Erythroblast (primary cell): ENCODE results near the gene CUTC.

Source experiments
- GATA1 ChIP-seq: IDR thresholded peaks from 2 replicates; pipeline ENCODE4 v1.6.1; 2011; ENCODE audit warnings: low read depth, mild to moderate bottlenecking, control low read depth, low read length, moderate library complexity
- POLR2A ChIP-seq: IDR thresholded peaks from 2 replicates; pipeline ENCODE4 v1.6.1; 2011; ENCODE audit warnings: mild to moderate bottlenecking, low read length

DNA sequence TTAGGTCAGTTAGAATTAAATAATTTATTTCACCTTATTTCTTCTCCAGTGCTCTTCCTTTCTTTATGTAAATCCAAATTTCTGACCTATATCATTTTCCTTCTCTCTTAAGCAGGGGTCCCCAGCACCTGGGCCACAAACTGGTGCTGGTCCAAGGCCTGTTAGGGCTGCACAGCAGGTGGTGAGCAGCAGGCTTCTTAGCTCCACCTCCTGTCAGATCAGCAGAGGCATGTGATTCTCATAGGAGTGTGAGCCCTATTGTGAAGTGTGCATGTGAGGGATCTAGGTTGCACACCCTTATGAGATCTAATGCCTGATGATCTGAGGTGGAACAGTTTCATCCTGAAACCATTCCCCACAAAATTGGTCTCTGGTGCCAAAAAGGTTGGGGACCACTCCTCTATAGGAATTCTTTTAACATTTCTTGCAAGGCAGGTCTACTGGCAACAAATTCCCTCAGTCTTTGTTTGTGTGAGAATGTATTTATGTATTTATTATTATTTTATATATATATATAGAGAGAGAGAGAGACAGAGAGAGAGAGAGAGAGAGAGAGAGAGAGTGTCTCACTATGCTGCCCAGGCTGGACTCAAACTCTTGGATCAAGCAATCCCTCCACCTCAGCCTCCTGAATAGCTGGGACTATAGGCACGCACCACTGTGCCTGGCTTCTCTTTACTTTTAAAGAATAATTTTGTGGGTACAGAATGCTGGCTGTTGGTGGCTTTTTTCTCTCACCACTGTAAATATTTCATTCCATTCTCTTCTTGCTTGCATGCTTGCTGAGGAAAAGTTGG is 46.1 kb downstream of the CUTC start:
- TF ChIP-seq POLR2A (no peak), GATA1 (no peak)
